BJ (cell line): ENCODE measurements around the gene GGPS1. TPM values are rescaled to one million over a fixed set of nuclear protein-coding genes. Genes with fewer than 3 reads are reported as not detected.

Source experiments
- CTCF ChIA-PET: fragments of 350-600 bp; formaldehyde crosslinking; extraction: SDS; loops from one replicate; lab custom pipeline; 2021; ENCODE audit warnings: antibody characterized with exemption, inconsistent platforms; lab: Yijun Ruan, JAX
- POLR2A ChIA-PET: fragments of 300-600 bp; sonication (Branson Sonifier 250); formaldehyde crosslinking; extraction: SDS; loops from one replicate; lab custom pipeline; 2021; ENCODE audit warnings: antibody characterized with exemption; lab: Charles Lee
- DNase-seq: peaks from one replicate; pipeline ENCODE4 v3.0.0-alpha.2; 2011; ENCODE audit warnings: low read depth
- H3K27me3 ChIP-seq: 2 replicates; pipeline ENCODE4 v1.6.0; 2011; ENCODE audit warnings: low read length; ENCODE audit not compliant: control insufficient read depth, insufficient read depth
- H3K36me3 ChIP-seq: 2 replicates; pipeline ENCODE4 v1.5.1; 2011; ENCODE audit warnings: low read length; ENCODE audit not compliant: control insufficient read depth, insufficient read depth
- H3K4me3 ChIP-seq: 2 replicates; pipeline ENCODE4 v1.5.1; 2011; ENCODE audit warnings: low read depth, mild to moderate bottlenecking, control low read depth, low read length
- polyA plus RNA-seq: library from polyadenylated mRNA; depleted of rRNA; stranded (reverse); fragments of >200 nt; gene quantifications from 2 replicates; pipeline ENCODE4 v1.2.3, GENCODE V29; 2011
- TF ChIP-seq, protein P1 (sequence below): IDR thresholded peaks from 2 replicates; pipeline ENCODE4 v1.5.1; 2011; ENCODE audit warnings: low read depth, mild to moderate bottlenecking, control low read depth, inconsistent platforms, low read length, moderate library complexity; ENCODE audit not compliant: insufficient read depth

Gene GGPS1
- polyA plus RNA-seq, 1 experiment = 18.8 TPM

DNA sequence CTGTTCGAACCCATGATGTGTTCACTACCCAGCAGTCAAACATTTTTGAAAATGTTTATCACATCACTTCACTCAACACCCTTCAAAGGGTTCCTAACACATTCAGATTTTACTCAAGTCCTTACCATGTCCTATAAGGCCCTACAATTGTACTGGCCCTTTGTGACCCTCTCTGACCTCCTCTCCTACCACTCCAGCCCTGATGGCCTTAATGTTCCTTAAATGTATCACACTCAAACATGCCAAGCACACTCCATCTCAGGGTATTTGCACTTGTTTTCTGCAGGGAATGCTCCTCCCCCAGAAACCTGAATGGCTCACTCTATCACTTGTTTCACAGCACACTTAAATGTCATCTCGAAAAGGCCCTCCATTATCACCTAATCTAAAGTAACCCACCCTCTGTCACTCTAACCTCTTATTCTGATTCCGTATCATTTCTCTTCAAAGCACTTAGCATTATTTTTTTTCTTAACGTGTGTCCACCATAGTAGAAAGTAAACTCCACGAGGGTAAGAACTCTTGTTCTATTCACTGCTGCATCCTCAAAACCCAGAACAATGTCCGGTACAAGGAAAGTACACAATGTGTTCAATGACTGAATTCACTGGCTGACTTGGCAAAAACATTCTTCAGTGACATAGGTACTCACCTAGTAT, 7.7 kb upstream of the GGPS1 start:
- CTCF ChIA-PET = no interaction called here
- TF ChIP-seq, protein P1, sequence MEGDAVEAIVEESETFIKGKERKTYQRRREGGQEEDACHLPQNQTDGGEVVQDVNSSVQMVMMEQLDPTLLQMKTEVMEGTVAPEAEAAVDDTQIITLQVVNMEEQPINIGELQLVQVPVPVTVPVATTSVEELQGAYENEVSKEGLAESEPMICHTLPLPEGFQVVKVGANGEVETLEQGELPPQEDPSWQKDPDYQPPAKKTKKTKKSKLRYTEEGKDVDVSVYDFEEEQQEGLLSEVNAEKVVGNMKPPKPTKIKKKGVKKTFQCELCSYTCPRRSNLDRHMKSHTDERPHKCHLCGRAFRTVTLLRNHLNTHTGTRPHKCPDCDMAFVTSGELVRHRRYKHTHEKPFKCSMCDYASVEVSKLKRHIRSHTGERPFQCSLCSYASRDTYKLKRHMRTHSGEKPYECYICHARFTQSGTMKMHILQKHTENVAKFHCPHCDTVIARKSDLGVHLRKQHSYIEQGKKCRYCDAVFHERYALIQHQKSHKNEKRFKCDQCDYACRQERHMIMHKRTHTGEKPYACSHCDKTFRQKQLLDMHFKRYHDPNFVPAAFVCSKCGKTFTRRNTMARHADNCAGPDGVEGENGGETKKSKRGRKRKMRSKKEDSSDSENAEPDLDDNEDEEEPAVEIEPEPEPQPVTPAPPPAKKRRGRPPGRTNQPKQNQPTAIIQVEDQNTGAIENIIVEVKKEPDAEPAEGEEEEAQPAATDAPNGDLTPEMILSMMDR = no peak
- no peak for DNase-seq
- Histone ChIP-seq H3K27me3 (no peaks in the 10 kb centered on the region), H3K4me3 (no peak overlapping the region), H3K36me3 (peaks cover 4% of the 10 kb centered on the region)
- POLR2A ChIA-PET = no interaction called here

DNA sequence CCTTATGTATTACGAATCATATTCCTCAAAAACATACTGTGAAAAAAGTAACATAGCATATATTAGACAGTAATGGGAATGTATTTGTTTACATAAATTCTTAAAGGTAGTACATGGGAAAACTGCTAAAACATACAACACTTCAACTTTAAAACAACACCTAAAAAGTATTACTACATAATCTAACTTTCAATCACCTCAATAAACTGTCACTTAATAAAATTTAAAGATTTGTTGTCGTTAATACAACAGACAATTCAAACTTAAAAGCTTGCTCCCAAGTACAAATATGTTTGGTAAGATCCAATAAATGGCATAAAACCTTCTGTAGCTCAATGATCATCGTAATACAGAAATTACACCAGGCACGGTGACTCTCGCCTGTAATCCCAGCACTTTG, 4.1 kb upstream of the GGPS1 start:
- H3K36me3 ChIP-seq = peaks cover 2% of the 10 kb centered on the region
- no peak for DNase-seq
- CTCF ChIA-PET = no interaction called here
- H3K27me3 ChIP-seq = no peaks in the 10 kb centered on the region
- POLR2A ChIA-PET = no interaction called here
- TF ChIP-seq, protein P1 = no peak
- H3K4me3 ChIP-seq = no peak overlapping the region

DNA sequence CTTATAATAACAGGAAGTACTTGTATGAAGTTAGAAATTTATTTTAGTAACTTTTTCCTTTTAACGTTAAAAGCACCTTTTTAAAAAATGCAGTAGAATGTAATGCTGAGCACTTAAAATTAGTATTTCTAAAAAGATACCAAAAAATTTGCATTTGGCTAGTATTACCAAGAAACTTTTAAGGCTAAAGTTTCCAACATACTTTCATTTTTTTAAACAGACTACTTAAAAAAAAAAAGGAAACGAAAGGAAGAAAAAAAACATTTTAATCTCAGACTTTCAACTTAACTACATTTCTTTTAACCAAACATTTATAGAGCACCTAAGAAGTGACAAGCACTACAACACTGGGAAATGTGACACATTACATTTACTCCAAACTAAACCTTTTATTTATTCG, 3.2 kb upstream of the GGPS1 start:
- Histone ChIP-seq H3K27me3 (no peaks in the 10 kb centered on the region), H3K4me3 (no peak overlapping the region), H3K36me3 (peaks cover 2% of the 10 kb centered on the region)
- ChIA-PET POLR2A (interaction anchor here (1.0 kb wide), 1 partner anchor 11 kb away, joined by 4 read pairs; no protein-coding TSS in a partner anchor), CTCF (interaction anchor here (0.8 kb wide), 1 partner anchor 444 kb away, joined by 3 read pairs; no protein-coding TSS in a partner anchor)
- DNase-seq = no peak
- TF ChIP-seq, protein P1 = no peak

DNA sequence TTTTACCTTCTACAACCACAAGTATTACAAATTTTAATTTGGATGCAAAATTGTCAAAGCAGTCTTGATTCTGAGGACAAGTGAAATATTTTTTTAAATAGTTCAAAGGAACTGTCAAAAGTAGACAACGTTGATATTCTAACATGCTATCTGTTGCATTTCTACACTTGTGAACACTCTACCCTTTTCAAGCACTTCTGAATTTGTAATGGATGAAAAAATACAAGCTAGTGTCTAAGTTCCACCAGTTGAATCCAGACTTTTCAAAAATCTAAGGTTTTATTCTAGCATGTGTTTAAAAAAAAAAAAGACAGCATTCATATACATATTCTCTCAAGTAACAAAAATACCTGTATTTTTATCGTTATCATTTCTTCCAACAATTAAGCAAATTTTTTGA, 2.5 kb upstream of the GGPS1 start:
- Histone ChIP-seq H3K27me3 (no peaks in the 10 kb centered on the region), H3K4me3 (peak overlapping the region; percentile 94), H3K36me3 (peaks cover 2% of the 10 kb centered on the region)
- ChIA-PET CTCF (no interaction called here), POLR2A (interaction anchor here (1.0 kb wide), 1 partner anchor 11 kb away, joined by 4 read pairs; no protein-coding TSS in a partner anchor)
- DNase-seq = no peak
- TF ChIP-seq, protein P1 = no peak

DNA sequence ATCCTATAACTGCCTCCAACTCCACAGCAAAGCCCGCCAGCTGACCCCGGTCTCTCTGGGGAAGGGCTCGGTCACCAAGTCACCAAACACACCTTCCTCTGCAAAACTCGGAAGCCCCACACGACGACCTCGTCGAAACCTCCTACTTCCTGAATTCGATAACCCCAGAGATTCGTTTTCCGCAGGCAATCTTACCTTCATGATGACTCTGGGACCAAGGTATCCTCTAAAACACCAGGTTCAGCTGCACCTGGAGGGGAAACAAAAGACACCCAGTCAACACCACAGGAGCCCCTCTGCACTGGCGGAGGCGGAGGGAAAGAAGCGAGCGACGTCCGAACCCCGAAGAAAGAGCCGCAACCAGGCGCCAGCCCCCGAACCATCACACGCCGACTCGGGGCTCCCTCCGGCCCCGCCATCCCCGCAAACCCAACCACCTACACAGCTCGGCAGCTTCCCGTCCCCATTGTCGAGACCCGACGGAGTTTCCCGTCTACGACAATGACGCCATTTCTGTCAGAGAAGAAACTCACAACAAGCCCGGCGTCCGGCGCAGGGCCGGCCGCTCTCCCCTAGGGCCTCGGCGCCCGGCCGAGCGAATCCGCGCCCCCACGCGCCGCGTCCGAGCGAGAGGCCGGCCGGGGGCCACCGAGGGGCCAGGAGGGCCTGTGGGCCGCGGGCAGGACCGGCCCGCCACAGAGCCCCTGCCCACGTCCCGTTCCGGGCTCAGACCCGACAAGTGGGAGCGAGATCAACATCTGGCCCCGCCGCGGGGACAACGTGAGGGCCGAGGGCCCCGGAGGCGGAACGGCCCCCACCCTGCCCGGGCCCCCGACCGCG, 1.4 kb upstream of the GGPS1 start:
- H3K4me3 ChIP-seq = peak overlapping the region; percentile 94
- DNase-seq = no peak
- CTCF ChIA-PET = interaction anchor here (1.0 to 1.2 kb wide), 2 partner anchors 12 to 89 kb away, joined by 3 to 6 read pairs; no protein-coding TSS in a partner anchor
- TF ChIP-seq, protein P1 = no peak
- H3K27me3 ChIP-seq = no peaks in the 10 kb centered on the region
- peaks cover 1% of the 10 kb centered on the region for H3K36me3 ChIP-seq
- POLR2A ChIA-PET = no interaction called here
